HG03432 (cell line): Measurements from ENCODE around the gene CDKAL1.
"Not testable (repeated sequence)": the region's sequence is repeated elsewhere in the genome, so short reads cannot be mapped to it uniquely, and the experiment has no call there.

Experiments used
- ATAC-seq: cut with Tn5 transposase; IDR thresholded peaks from one replicate; pipeline ENCODE4 v1.9.1; 2021; ENCODE audit warnings: mild to moderate bottlenecking, moderate library complexity; ENCODE audit not compliant: unreplicated experiment

The CDKAL1 gene

GRCh38 chr6:20732362-20732761 lies 198.1 kb downstream of the CDKAL1 start:
- not testable (repeated sequence) for ATAC-seq

GRCh38 chr6:20732896-20733295 lies 198.6 kb downstream of the CDKAL1 start:
- no peak for ATAC-seq

- no peak for ATAC-seq
Measured at GRCh38 chr6:20737912-20738311, 203.7 kb downstream of the CDKAL1 start.

GRCh38 chr6:20740088-20740487 lies 205.8 kb downstream of the CDKAL1 start:
- ATAC-seq: no peak

- no peak for ATAC-seq
Measured at GRCh38 chr6:20740727-20741126, 206.5 kb downstream of the CDKAL1 start.

GRCh38 chr6:20741490-20741889 lies 207.2 kb downstream of the CDKAL1 start:
- ATAC-seq: no peak

- ATAC-seq: no peak
Measured at GRCh38 chr6:20744911-20745557, 210.8 kb downstream of the CDKAL1 start.

- no peak for ATAC-seq
Measured at GRCh38 chr6:20746024-20746423, 211.8 kb downstream of the CDKAL1 start.

GRCh38 chr6:20746805-20747558 lies 212.7 kb downstream of the CDKAL1 start:
- ATAC-seq: no peak

- ATAC-seq: no peak
Measured at GRCh38 chr6:20747991-20748390, 213.7 kb downstream of the CDKAL1 start.

GRCh38 chr6:20751293-20751935 lies 217.2 kb downstream of the CDKAL1 start:
- ATAC-seq: no peak

- no peak for ATAC-seq
Measured at GRCh38 chr6:20755631-20756030, 221.4 kb downstream of the CDKAL1 start.

- not testable (repeated sequence) for ATAC-seq
Measured at GRCh38 chr6:20756584-20757147, 222.4 kb downstream of the CDKAL1 start.

GRCh38 chr6:20757761-20758160 lies 223.5 kb downstream of the CDKAL1 start:
- ATAC-seq: no peak

GRCh38 chr6:20763296-20763695 lies 229.0 kb downstream of the CDKAL1 start:
- ATAC-seq: no peak

GRCh38 chr6:20769631-20770030 lies 235.4 kb downstream of the CDKAL1 start:
- ATAC-seq: no peak

GRCh38 chr6:20770773-20771172 lies 236.5 kb downstream of the CDKAL1 start:
- no peak for ATAC-seq

GRCh38 chr6:20771409-20771808 lies 237.2 kb downstream of the CDKAL1 start:
- ATAC-seq: no peak

GRCh38 chr6:20773822-20774221 lies 239.6 kb downstream of the CDKAL1 start:
- no peak for ATAC-seq

- ATAC-seq: no peak
Measured at GRCh38 chr6:20775981-20776380, 241.7 kb downstream of the CDKAL1 start.

- no peak for ATAC-seq
Measured at GRCh38 chr6:20777801-20778200, 243.5 kb downstream of the CDKAL1 start.

- no peak for ATAC-seq
Measured at GRCh38 chr6:20778459-20778858, 244.2 kb downstream of the CDKAL1 start.
